Activated T-helper 17 cell treated with anti-CD3 and anti-CD28 coated beads, Interleukin-2, amount 50 U/mL, for 72 hours (primary cell): ENCODE results near the gene PKHD1. TPM values are rescaled to one million over a fixed set of nuclear protein-coding genes. Genes with fewer than 3 reads are reported as not detected.

Experiments
- ATAC-seq: fragments of 150-1000 bp; cut with Tn5 transposase; replicated peaks from 2 replicates; pipeline ENCODE4 v1.10.0; 2021; ENCODE audit warnings: mild to moderate bottlenecking, moderate library complexity
- H3K27ac Mint-ChIP-seq: one replicate; pipeline ENCODE4 v1.8.0; 2022; ENCODE audit warnings: mixed read lengths
- H3K27me3 Mint-ChIP-seq: one replicate; pipeline ENCODE4 v1.8.0; 2022; ENCODE audit warnings: mixed read lengths
- H3K36me3 Mint-ChIP-seq: one replicate; pipeline ENCODE4 v1.8.0; 2022; ENCODE audit warnings: low read depth, mild to moderate bottlenecking, mixed read lengths
- H3K4me1 Mint-ChIP-seq: one replicate; pipeline ENCODE4 v1.8.0; 2022; ENCODE audit warnings: mixed read lengths
- H3K4me3 Mint-ChIP-seq: one replicate; pipeline ENCODE4 v1.8.0; 2022; ENCODE audit warnings: mild to moderate bottlenecking, mixed read lengths
- H3K9me3 Mint-ChIP-seq: one replicate; pipeline ENCODE4 v1.8.0; 2022; ENCODE audit warnings: mixed read lengths
- total RNA-seq, 2 donors: library from RNA; stranded (reverse); gene quantifications; one replicate each; pipeline ENCODE4 v1.2.3, GENCODE V29; 2022

Gene PKHD1
- total RNA-seq, 2 donors from 2014 or later = 0.19 to 0.24 TPM

DNA sequence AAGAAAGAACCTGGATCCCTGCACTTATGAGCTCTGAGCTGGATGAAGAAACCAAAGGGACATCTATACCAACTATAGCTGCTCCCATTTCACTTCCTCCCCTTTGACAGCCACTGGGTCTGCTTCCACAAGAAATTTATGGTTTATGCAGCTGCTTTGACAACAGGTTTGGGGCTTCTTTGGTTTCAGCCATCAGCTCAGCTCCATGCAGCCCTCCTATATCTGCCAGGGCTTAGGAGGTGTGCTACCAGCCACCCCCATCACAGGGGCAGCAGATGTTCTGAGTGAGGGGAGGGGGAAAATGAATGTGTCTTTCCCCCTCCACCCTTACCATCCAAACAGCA is 29.2 kb upstream of the PKHD1 start:
- H3K27me3 Mint-ChIP-seq = peaks cover 26% of the 10 kb centered on the region
- H3K36me3 Mint-ChIP-seq = no peaks in the 10 kb centered on the region
- H3K4me3 Mint-ChIP-seq = no peak overlapping the region
- H3K9me3 Mint-ChIP-seq = peaks cover 3% of the 10 kb centered on the region
- no peaks in the 10 kb centered on the region for H3K4me1 Mint-ChIP-seq
- H3K27ac Mint-ChIP-seq = no peak overlapping the region
- ATAC-seq = no peak

DNA sequence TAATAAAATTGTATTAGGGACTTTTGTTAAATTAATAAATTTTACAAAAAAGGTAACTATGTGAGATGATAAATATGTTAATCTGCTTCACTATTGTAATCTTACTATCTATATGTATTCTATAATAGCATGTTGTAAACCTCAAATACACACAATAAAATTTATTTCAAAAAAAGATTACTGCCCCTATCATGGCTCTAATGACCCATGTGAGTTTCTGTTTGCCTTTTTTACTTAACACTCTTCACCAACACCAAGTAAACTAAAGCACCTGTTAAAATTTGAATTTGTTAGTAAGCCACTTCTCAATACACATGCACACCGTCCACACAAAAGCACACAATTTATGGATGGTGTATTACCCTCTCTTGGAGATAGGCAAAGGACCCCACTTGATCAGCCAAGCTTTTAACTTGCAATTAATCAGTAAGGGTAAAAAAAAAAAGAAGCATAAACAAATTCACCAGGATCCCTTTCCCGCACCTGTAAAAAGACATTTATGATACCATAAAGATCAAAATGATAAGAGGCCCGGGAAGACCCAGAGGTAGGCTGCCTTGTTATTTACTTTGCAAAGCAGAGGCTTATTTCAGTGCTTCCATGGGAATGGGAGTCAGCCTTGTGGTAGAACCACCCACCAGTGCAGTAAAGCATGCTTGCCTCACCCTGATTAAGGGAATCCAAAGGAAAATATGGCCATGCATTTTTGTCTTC is 28.6 kb upstream of the PKHD1 start:
- H3K27ac Mint-ChIP-seq = no peak overlapping the region
- H3K4me1 Mint-ChIP-seq = no peaks in the 10 kb centered on the region
- H3K4me3 Mint-ChIP-seq = no peak overlapping the region

GRCh38 chr6:52115145-52115741 is 27.8 kb upstream of the PKHD1 start:
- no peak for ATAC-seq
- no peaks in the 10 kb centered on the region for H3K36me3 Mint-ChIP-seq
- no peaks in the 10 kb centered on the region for H3K4me1 Mint-ChIP-seq
- peaks cover 24% of the 10 kb centered on the region for H3K27me3 Mint-ChIP-seq
- H3K4me3 Mint-ChIP-seq = no peak overlapping the region
- H3K27ac Mint-ChIP-seq = no peak overlapping the region
- peaks cover 5% of the 10 kb centered on the region for H3K9me3 Mint-ChIP-seq

More for the DNA sequence above, 28.6 kb upstream of the PKHD1 start:
- Mint-ChIP-seq H3K36me3 (no peaks in the 10 kb centered on the region), H3K27me3 (peaks cover 24% of the 10 kb centered on the region), H3K9me3 (peaks cover 5% of the 10 kb centered on the region)
- ATAC-seq = no peak

DNA sequence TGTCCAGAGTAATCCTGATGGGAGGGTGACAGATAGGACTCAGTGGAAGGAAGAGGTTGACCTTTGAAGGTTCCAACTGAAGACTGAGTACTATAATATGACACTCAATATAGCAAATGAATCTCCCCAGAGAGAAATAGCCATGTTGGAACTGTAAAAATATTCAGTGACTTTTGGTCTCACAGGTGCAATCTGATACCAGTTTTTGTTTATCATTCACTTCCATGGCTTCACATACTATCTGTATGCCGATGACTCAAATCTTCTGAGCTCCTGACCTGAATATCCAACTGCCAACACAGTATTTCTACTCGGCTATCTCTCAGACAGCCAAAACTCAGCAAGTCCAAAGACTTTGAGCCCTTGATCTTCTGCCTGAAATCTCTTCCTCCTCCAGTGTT is 21.8 kb upstream of the PKHD1 start:
- H3K27me3 Mint-ChIP-seq = peaks cover 20% of the 10 kb centered on the region
- ATAC-seq = no peak
- no peak overlapping the region for H3K27ac Mint-ChIP-seq
- no peaks in the 10 kb centered on the region for H3K36me3 Mint-ChIP-seq
- H3K4me3 Mint-ChIP-seq = no peak overlapping the region
- H3K4me1 Mint-ChIP-seq = no peaks in the 10 kb centered on the region
- peaks cover 5% of the 10 kb centered on the region for H3K9me3 Mint-ChIP-seq

GRCh38 chr6:52108128-52108527 is 20.7 kb upstream of the PKHD1 start:
- H3K4me3 Mint-ChIP-seq = no peak overlapping the region
- no peaks in the 10 kb centered on the region for H3K4me1 Mint-ChIP-seq
- H3K36me3 Mint-ChIP-seq = no peaks in the 10 kb centered on the region
- no peak for ATAC-seq
- H3K27me3 Mint-ChIP-seq = peaks cover 20% of the 10 kb centered on the region
- peaks cover 5% of the 10 kb centered on the region for H3K9me3 Mint-ChIP-seq
- no peak overlapping the region for H3K27ac Mint-ChIP-seq

DNA sequence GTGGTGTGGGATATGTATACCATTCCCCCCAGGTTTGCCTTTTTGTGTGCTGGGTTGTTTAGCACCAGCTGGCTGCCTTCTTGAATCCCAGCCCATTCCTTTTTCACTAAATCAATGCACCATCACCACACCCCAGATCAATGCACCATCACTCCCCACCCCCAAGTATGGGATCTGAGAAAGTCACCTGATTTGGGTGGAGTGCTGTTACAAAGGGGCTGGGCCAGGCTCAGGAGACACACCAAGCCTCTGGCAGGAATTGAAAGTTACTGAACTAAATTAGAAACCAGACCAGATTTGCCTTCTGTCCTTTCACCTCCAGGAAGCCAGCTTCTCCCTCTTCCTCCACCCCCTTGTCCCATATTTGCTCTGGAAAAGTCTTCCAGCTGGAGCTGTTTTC is 19.6 kb upstream of the PKHD1 start:
- peaks cover 20% of the 10 kb centered on the region for H3K27me3 Mint-ChIP-seq
- H3K4me1 Mint-ChIP-seq = no peaks in the 10 kb centered on the region
- peaks cover 5% of the 10 kb centered on the region for H3K9me3 Mint-ChIP-seq
- no peak overlapping the region for H3K4me3 Mint-ChIP-seq
- no peak for ATAC-seq
- no peaks in the 10 kb centered on the region for H3K36me3 Mint-ChIP-seq
- H3K27ac Mint-ChIP-seq = no peak overlapping the region

GRCh38 chr6:52104979-52105378 is 17.6 kb upstream of the PKHD1 start:
- H3K4me3 Mint-ChIP-seq = no peak overlapping the region
- ATAC-seq = no peak
- H3K27me3 Mint-ChIP-seq = peaks cover 30% of the 10 kb centered on the region
- H3K36me3 Mint-ChIP-seq = no peaks in the 10 kb centered on the region
- H3K9me3 Mint-ChIP-seq = no peaks in the 10 kb centered on the region
- H3K4me1 Mint-ChIP-seq = no peaks in the 10 kb centered on the region
- no peak overlapping the region for H3K27ac Mint-ChIP-seq

DNA sequence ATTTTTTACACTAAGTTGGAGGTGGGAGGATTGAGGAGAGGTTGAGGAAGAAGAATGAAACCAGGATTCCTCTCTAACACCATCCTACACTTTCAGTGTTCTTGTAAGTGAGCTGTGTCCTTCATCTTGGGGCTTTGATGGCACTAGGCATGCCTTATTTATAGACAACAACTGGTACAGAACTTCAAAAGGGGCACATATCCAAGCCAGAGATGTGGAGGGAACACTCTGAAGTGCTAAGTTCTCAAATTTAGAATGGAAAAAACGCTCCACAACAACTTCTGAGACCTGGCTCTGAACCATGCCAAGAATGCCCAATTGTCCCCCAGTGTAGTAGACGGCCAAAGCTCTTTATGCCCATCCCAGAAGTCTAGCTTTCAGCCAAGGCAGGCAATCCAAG is 16.2 kb upstream of the PKHD1 start:
- Mint-ChIP-seq H3K36me3 (no peaks in the 10 kb centered on the region), H3K4me1 (no peaks in the 10 kb centered on the region), H3K27me3 (peaks cover 33% of the 10 kb centered on the region), H3K4me3 (no peak overlapping the region), H3K27ac (no peak overlapping the region), H3K9me3 (no peaks in the 10 kb centered on the region)
- no peak for ATAC-seq

GRCh38 chr6:52102405-52102804 is 15.0 kb upstream of the PKHD1 start:
- H3K36me3 Mint-ChIP-seq = no peaks in the 10 kb centered on the region
- H3K4me3 Mint-ChIP-seq = no peak overlapping the region
- no peaks in the 10 kb centered on the region for H3K4me1 Mint-ChIP-seq
- peaks cover 35% of the 10 kb centered on the region for H3K27me3 Mint-ChIP-seq
- no peaks in the 10 kb centered on the region for H3K9me3 Mint-ChIP-seq
- H3K27ac Mint-ChIP-seq = no peak overlapping the region
- ATAC-seq = no peak

- no peak overlapping the region for H3K4me3 Mint-ChIP-seq
- no peak overlapping the region for H3K27ac Mint-ChIP-seq
- no peak for ATAC-seq
- H3K27me3 Mint-ChIP-seq = peaks cover 31% of the 10 kb centered on the region
- H3K4me1 Mint-ChIP-seq = no peaks in the 10 kb centered on the region
- no peaks in the 10 kb centered on the region for H3K9me3 Mint-ChIP-seq
- H3K36me3 Mint-ChIP-seq = no peaks in the 10 kb centered on the region
Measured at GRCh38 chr6:52098721-52099120, 11.3 kb upstream of the PKHD1 start.

DNA sequence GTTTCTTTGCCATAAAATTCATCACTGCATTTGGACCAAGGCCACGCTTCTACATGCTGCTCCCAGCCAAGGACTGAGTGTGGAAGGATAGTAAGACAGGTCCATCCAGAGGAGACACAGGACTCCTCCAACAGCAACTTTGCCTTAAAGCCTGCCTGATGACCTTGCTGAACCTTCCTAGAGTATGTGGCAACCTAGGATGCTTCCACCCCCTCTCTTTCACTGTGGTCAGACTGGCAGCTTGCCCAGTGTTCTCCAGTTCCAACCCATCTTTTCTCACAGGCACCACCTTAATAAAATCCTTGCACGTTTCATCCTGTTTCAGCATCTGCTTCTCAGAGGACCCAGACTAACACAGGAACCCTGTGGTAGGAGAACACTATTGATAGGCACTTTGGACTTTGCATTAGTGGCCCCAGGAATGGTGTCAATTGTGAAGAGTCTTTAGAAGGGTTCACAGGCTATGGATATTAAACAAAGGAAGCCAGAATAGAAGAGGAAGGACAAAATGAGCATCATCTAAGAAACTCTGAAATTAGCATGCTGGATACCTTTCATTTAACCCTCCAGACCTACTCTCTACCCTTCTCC is 2.4 kb upstream of the PKHD1 start:
- Mint-ChIP-seq H3K27me3 (peaks cover 9% of the 10 kb centered on the region), H3K9me3 (no peaks in the 10 kb centered on the region), H3K36me3 (no peaks in the 10 kb centered on the region), H3K4me3 (no peak overlapping the region), H3K27ac (no peak overlapping the region), H3K4me1 (peaks cover 5% of the 10 kb centered on the region)
- no peak for ATAC-seq

DNA sequence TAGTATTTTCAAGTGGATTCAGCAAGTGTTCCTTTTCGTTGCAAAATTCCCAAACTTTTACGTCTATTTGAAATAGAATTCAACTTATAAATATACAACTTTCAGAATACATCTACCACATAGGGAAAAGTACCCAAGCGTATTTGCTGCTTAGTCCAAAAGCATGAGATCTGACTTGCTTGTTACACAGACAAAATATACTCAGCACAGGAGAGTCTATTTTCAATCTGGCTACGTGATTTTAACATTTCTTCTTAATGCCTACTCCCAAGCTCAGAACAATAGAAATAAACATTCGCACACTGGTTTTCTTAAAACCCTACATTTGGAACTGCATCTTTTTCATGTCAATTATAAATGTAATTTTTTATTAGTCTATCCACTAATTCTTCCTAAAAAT is 672 bp downstream of the PKHD1 start:
- peaks cover 13% of the 10 kb centered on the region for H3K27me3 Mint-ChIP-seq

DNA sequence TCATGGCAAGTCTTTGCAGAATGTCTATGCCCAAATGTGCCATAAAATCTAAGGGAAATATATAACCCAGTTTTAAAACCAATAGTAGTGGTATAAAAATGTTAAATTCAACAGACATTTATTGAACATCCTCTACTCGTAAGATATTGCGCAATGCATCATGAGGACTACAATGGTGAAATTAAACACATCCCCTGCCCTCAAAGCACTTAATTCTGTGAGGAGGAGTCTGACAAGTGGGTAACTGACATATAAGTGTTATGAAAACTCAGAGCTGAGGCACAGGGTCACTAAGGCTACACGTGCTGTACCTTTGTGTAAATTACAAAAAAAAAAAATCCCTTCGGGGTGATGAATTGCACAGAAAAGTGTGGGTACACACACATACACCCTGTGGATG is 6.2 kb downstream of the PKHD1 start:
- Mint-ChIP-seq H3K9me3 (no peaks in the 10 kb centered on the region), H3K27me3 (peaks cover 33% of the 10 kb centered on the region), H3K4me3 (no peak overlapping the region), H3K4me1 (no peaks in the 10 kb centered on the region), H3K27ac (no peak overlapping the region), H3K36me3 (no peaks in the 10 kb centered on the region)
- ATAC-seq = no peak

More for the DNA sequence above, 672 bp downstream of the PKHD1 start:
- ATAC-seq = no peak
- H3K9me3 Mint-ChIP-seq = no peaks in the 10 kb centered on the region
- H3K36me3 Mint-ChIP-seq = no peaks in the 10 kb centered on the region
- H3K4me3 Mint-ChIP-seq = no peak overlapping the region
- no peak overlapping the region for H3K27ac Mint-ChIP-seq
- H3K4me1 Mint-ChIP-seq = peaks cover 5% of the 10 kb centered on the region

DNA sequence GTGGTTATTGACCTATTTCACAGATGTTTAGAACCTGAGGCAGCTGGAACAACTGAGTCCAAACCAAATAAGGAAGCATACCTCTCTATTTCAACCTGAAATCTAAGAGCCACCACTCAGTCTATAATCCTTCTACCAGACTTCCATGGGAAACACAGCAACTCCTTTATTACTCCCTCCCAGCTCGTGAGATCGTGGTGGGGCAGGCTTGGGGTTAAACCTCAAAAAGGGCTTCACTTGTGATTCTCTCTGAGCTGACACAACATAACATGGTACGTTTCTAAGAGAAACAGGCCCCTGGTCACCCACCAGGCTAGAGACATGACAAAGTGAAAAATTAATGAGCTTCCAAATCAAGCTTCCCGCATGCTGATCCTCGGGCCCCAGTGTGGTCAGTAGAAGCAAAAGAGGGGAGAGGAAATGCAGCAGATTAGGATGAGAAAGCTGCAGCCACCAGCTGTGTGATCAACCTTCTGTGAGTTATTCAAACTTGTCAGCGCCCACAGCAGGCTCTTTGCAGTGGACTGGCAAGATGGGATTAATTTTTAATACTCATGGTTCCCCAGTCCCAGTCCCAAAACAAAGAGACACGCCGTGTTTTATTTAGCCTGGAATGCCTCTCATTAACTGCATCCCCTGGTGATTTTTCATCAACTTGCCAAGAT is 9.3 kb downstream of the PKHD1 start:
- Mint-ChIP-seq H3K4me3 (no peak overlapping the region), H3K27me3 (peaks cover 37% of the 10 kb centered on the region), H3K36me3 (no peaks in the 10 kb centered on the region), H3K4me1 (no peaks in the 10 kb centered on the region), H3K27ac (no peak overlapping the region), H3K9me3 (no peaks in the 10 kb centered on the region)
- ATAC-seq = no peak
